Erythroblast (primary cell): ENCODE data around the gene CCDC43.
"Not testable (repeated sequence)": the region's sequence is repeated elsewhere in the genome, so short reads cannot be mapped to it uniquely, and the experiment has no call there.

Experiments used
- DNase-seq, 2 experiments: peaks; one replicate each; lab custom pipeline; 2025; lab: John Stamatoyannopoulos, UW
- GATA1 ChIP-seq: IDR thresholded peaks from 2 replicates; pipeline ENCODE4 v1.6.1; 2011; ENCODE audit warnings: low read depth, mild to moderate bottlenecking, control low read depth, low read length, moderate library complexity
- POLR2A ChIP-seq: IDR thresholded peaks from 2 replicates; pipeline ENCODE4 v1.6.1; 2011; ENCODE audit warnings: mild to moderate bottlenecking, low read length

The CCDC43 gene

GRCh38 chr17:44689477-44690217, at the start of gene CCDC43:
TSS of gene CCDC43 (minus strand) at chr17:44689776. CDS start at chr17:44689753, 23 bp downstream.
- peak; percentile 95 for DNase-seq
- TF ChIP-seq POLR2A = peak; percentile 80
- no peak for TF ChIP-seq GATA1

GRCh38 chr17:44738214-44738906, 48.8 kb upstream of the CCDC43 start:
- no peak for DNase-seq

GRCh38 chr17:44736551-44737240, 47.1 kb upstream of the CCDC43 start:
- TF ChIP-seq POLR2A (no peak), GATA1 (no peak)
- DNase-seq = no peak

More at GRCh38 chr17:44738214-44738906, 48.8 kb upstream of the CCDC43 start:
- TF ChIP-seq POLR2A (no peak), GATA1 (no peak)

GRCh38 chr17:44734272-44734671, 44.7 kb upstream of the CCDC43 start:
- DNase-seq = no peak
- TF ChIP-seq GATA1 (no peak), POLR2A (no peak)

- DNase-seq = peak; percentile 12 to 14
- no peak for TF ChIP-seq POLR2A
- no peak for TF ChIP-seq GATA1
These were observed 44.2 kb upstream of the CCDC43 start for GRCh38 chr17:44733753-44734152.

- DNase-seq = not testable (repeated sequence)
These were observed 36.5 kb upstream of the CCDC43 start for GRCh38 chr17:44726121-44726520.

GRCh38 chr17:44722254-44722653, 32.7 kb upstream of the CCDC43 start:
- DNase-seq = no peak
- TF ChIP-seq GATA1 (no peak), POLR2A (no peak)

GRCh38 chr17:44719444-44719843, 29.9 kb upstream of the CCDC43 start:
- TF ChIP-seq POLR2A = no peak
- no peak for TF ChIP-seq GATA1
- no peak for DNase-seq

GRCh38 chr17:44708401-44709263, 19.1 kb upstream of the CCDC43 start, which contains the start of gene DBF4B:
TSS of gene DBF4B (plus strand) at chr17:44708665. CDS start at chr17:44708821, 156 bp downstream.
- DNase-seq = peak; percentile 93 to 95
- TF ChIP-seq GATA1 (no peak), POLR2A (peak; percentile 77)

- TF ChIP-seq GATA1 = no peak
- no peak for TF ChIP-seq POLR2A
- peak; percentile 46 to 66 for DNase-seq
These were observed 18.3 kb upstream of the CCDC43 start for GRCh38 chr17:44707755-44708400.

- not testable (repeated sequence) for DNase-seq
These were observed 10.7 kb upstream of the CCDC43 start for GRCh38 chr17:44700288-44700687.

- TF ChIP-seq POLR2A = no peak
- TF ChIP-seq GATA1 = no peak
- DNase-seq = no peak
These were observed 4.0 kb upstream of the CCDC43 start for GRCh38 chr17:44693609-44694008.

GRCh38 chr17:44690746-44691306, 1.2 kb upstream of the CCDC43 start:
- DNase-seq = peak; percentile 8 to 23
